Ishikawa (cell line): ENCODE measurements around the gene COL6A1.

Experiments used
- CEBPB ChIP-seq: IDR thresholded peaks from 2 replicates; pipeline ENCODE4 v1.6.1; 2012
- EP300 ChIP-seq: IDR thresholded peaks from 2 replicates; pipeline ENCODE4 v1.6.1; 2012; ENCODE audit warnings: borderline replicate concordance
- FOXM1 ChIP-seq: IDR thresholded peaks from 2 replicates; pipeline ENCODE4 v1.6.1; 2012; ENCODE audit warnings: low read depth, borderline replicate concordance
- NFIC ChIP-seq: IDR thresholded peaks from 2 replicates; pipeline ENCODE4 v1.6.1; 2012
- RAD21 ChIP-seq: IDR thresholded peaks from 2 replicates; pipeline ENCODE4 v1.6.1; 2012; ENCODE audit warnings: low read depth
- TAF1 ChIP-seq: IDR thresholded peaks from 2 replicates; pipeline ENCODE4 v1.6.1; 2012; ENCODE audit warnings: low read depth, mild to moderate bottlenecking
- YY1 ChIP-seq: IDR thresholded peaks from 2 replicates; pipeline ENCODE4 v1.6.1; 2012; ENCODE audit warnings: low read depth
- ZBTB7A ChIP-seq: IDR thresholded peaks from 2 replicates; pipeline ENCODE4 v1.6.1; 2012; ENCODE audit warnings: low read depth
- TF ChIP-seq, protein P1 (sequence below): IDR thresholded peaks from 2 replicates; pipeline ENCODE4 v1.6.1; 2012; ENCODE audit warnings: low read depth, mild to moderate bottlenecking
- TF ChIP-seq, protein P2 (sequence below): IDR thresholded peaks from 2 replicates; pipeline ENCODE4 v1.6.1; 2012

DNA sequence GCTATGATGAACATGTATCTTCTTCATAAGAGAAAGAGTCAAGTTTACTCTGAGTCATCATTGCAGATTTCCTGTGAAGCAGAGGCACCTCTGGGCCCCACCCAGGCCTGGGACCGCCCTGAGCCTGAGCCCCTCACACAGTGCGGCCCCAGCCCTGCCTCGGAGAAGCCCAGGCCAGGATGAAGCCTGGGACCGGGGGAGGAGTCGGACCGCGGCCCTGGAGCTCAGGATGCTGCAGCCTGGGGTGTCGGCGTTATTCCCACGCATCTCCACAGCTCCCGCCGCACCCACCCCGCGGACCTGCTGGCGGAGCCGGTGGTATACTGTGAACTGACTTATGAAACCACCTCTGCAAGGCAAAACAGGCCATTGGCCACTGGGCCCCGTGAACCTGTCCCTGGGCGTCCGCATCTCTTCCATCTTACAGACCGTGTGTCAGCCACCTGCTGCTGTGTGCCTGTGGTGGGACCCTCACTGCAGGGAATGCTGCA, 2.4 kb upstream of the COL6A1 start:
- no peak for TF ChIP-seq TAF1
- no peak for TF ChIP-seq ZBTB7A
- no peak for TF ChIP-seq RAD21
- TF ChIP-seq, protein P1, sequence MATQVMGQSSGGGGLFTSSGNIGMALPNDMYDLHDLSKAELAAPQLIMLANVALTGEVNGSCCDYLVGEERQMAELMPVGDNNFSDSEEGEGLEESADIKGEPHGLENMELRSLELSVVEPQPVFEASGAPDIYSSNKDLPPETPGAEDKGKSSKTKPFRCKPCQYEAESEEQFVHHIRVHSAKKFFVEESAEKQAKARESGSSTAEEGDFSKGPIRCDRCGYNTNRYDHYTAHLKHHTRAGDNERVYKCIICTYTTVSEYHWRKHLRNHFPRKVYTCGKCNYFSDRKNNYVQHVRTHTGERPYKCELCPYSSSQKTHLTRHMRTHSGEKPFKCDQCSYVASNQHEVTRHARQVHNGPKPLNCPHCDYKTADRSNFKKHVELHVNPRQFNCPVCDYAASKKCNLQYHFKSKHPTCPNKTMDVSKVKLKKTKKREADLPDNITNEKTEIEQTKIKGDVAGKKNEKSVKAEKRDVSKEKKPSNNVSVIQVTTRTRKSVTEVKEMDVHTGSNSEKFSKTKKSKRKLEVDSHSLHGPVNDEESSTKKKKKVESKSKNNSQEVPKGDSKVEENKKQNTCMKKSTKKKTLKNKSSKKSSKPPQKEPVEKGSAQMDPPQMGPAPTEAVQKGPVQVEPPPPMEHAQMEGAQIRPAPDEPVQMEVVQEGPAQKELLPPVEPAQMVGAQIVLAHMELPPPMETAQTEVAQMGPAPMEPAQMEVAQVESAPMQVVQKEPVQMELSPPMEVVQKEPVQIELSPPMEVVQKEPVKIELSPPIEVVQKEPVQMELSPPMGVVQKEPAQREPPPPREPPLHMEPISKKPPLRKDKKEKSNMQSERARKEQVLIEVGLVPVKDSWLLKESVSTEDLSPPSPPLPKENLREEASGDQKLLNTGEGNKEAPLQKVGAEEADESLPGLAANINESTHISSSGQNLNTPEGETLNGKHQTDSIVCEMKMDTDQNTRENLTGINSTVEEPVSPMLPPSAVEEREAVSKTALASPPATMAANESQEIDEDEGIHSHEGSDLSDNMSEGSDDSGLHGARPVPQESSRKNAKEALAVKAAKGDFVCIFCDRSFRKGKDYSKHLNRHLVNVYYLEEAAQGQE: no peak
- no peak for TF ChIP-seq FOXM1
- TF ChIP-seq, protein P2, sequence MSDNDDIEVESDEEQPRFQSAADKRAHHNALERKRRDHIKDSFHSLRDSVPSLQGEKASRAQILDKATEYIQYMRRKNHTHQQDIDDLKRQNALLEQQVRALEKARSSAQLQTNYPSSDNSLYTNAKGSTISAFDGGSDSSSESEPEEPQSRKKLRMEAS: no peak
- no peak for TF ChIP-seq EP300
- no peak for TF ChIP-seq CEBPB
- no peak for TF ChIP-seq YY1
- no peak for TF ChIP-seq NFIC
